ENCODE results near the gene ATG9B.
"Not testable (repeated sequence)": the region's sequence is repeated elsewhere in the genome, so short reads cannot be mapped to it uniquely, and the experiment has no call there.

ATG9B gene

DNA sequence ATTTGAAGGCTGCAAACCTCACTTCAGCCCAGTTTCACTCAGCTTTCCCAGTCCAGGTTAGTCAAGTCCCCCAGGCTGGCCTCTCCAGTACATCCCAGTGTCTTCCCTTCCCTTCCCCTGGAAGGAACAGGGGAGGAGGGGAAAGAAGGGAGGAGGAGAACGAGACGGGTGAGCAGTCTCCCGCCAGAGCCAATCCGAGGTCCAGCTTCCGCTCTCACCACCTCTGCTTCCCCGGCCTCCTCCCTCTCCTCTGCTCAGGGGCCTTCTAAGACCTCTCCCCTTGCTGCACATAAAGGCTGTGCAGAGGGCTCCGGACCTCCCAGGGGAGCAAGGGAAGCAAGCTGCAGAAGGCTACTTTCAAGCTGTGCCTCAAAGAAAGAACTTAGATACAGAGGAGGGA, 4.1 kb downstream of the ATG9B start:
- H3K27me3 Mint-ChIP-seq = peaks cover 81% of the 10 kb centered on the region
- H3K27ac Mint-ChIP-seq = no peak overlapping the region
- no peaks in the 10 kb centered on the region for H3K9me3 Mint-ChIP-seq
- intact Hi-C loops (cut with micrococcal nuclease) = no loop called here
- no peak overlapping the region for H3K4me3 Mint-ChIP-seq
- no peaks in the 10 kb centered on the region for H3K36me3 Mint-ChIP-seq (ENCODE audit: low read depth)
- peaks cover 27% of the 10 kb centered on the region for H3K4me1 Mint-ChIP-seq (ENCODE audit: low read depth)

DNA sequence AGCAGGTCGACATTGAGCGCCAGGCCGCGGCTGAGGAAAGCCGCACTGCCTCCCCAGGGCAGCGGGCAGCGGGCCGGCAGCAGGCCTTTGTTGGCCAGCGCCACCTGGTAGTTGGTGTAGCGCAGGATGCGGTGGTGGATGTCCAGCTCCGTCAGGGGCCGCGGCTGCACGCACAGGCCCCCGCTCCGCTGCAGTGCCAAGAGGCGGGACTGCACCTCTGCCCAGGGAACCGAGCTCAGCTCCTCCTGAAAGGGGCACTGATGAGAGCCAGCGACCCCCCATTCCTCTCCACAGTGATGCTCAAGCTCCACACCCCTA, 5.2 kb downstream of the ATG9B start:
- Mint-ChIP-seq H3K36me3 (ENCODE audit: low read depth) (no peaks in the 10 kb centered on the region), H3K27ac (no peak overlapping the region), H3K4me3 (no peak overlapping the region), H3K4me1 (ENCODE audit: low read depth) (peaks cover 36% of the 10 kb centered on the region), H3K9me3 (no peaks in the 10 kb centered on the region), H3K27me3 (peaks cover 85% of the 10 kb centered on the region)
- intact Hi-C loops (cut with micrococcal nuclease) = no loop called here

DNA sequence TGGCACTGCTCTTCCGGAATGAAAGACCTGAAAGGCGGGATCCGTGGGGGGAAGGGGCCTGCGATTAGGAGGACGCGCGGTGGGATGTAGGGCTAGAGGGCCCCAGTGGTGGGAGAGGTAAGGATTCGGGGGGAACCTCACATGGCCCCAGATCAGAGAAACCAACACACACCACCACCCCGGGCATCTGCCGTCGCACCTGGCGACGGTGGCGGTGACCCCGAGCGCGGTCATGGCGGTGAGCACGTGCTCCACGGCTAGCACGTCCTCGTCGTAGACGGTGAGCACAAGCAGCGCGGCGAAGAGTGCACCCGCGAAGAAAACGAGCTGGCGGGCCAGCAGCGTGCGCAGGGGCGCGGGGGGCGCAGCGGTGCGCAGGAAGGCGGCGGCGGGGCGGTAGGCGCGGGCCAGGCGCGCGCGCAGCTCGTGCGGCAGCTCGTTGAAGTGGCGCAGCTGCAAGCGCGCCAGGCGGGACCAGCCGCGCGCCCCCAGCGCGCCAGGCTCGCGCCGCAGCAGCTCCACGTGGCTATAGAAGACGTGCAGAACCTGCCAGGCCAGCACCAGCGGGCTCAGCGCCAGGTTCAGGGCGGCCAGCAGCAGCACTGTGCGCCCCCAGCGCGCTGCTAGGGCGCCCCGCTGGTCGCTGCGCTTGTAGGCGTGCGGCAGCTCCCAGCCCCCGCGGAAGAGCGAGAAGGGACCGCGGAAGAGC, 5.7 kb downstream of the ATG9B start:
- H3K9me3 Mint-ChIP-seq = no peaks in the 10 kb centered on the region
- peaks cover 86% of the 10 kb centered on the region for H3K27me3 Mint-ChIP-seq
- intact Hi-C loops (cut with micrococcal nuclease) = no loop called here
- H3K4me3 Mint-ChIP-seq = peak overlapping the region; percentile 65
- H3K4me1 Mint-ChIP-seq (ENCODE audit: low read depth) = peaks cover 41% of the 10 kb centered on the region
- H3K27ac Mint-ChIP-seq = peak overlapping the region; percentile 50
- no peaks in the 10 kb centered on the region for H3K36me3 Mint-ChIP-seq (ENCODE audit: low read depth)

DNA sequence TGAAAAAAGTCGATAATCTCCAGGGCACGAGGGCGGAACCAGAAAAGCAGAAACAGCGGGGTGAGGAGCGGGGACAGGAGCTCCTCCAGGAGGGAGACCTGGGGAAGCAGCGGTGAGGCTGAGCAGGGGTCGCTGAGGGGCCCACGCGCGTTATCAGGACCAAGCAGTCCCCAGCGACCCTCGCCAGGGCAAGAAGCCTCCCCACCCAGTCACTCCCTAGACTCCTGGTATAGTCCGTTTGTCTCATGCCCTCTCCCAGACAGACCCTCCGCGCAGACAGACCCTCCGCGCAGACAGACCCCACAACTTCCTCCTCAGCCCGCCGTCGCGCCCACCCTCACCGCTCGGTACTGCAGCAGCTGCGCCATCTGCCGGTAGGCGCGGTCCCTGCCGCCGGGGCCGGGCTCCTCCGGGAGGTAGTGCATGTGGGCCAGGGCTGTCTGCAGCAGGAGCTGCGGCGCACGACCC, 6.3 kb downstream of the ATG9B start:
- Mint-ChIP-seq H3K27me3 (peaks cover 85% of the 10 kb centered on the region), H3K27ac (peak overlapping the region; percentile 50), H3K4me1 (ENCODE audit: low read depth) (peaks cover 42% of the 10 kb centered on the region), H3K36me3 (ENCODE audit: low read depth) (no peaks in the 10 kb centered on the region), H3K4me3 (peak overlapping the region; percentile 65), H3K9me3 (no peaks in the 10 kb centered on the region)
- intact Hi-C loops (cut with micrococcal nuclease) = no loop called here

DNA sequence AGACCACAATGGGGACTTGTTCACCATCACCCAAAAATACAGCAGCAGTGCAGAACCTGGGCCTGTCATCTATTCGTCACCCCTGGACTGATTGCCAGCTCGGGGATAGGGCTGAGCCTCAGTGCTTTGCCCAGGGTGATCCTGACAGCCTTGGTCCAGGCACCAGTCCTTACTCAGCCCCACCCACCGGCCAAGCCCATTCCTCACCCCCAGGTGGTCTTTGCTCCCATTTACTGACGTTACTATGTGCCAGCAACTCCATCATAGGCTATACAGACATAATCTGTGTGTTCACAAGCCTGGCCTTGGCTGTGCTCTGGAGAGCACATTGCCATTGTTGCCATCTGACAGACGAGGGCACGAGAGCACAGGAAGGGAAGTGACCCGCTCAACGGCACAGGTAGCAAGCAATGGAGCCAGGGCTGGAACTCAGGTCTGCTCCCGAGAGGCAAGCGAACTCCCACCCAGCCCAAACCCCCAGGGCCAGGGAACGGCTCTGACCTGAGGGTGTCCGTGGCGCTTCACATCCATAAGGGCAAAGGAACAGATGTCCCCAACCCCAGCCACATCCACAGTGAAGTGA, 6.8 kb downstream of the ATG9B start:
- peak overlapping the region; percentile 50 for H3K27ac Mint-ChIP-seq
- no peaks in the 10 kb centered on the region for H3K9me3 Mint-ChIP-seq
- H3K4me1 Mint-ChIP-seq (ENCODE audit: low read depth) = peaks cover 46% of the 10 kb centered on the region
- H3K27me3 Mint-ChIP-seq = peaks cover 89% of the 10 kb centered on the region
- intact Hi-C loops (cut with micrococcal nuclease) = no loop called here
- H3K4me3 Mint-ChIP-seq = peak overlapping the region; percentile 65
- H3K36me3 Mint-ChIP-seq (ENCODE audit: low read depth) = no peaks in the 10 kb centered on the region

DNA sequence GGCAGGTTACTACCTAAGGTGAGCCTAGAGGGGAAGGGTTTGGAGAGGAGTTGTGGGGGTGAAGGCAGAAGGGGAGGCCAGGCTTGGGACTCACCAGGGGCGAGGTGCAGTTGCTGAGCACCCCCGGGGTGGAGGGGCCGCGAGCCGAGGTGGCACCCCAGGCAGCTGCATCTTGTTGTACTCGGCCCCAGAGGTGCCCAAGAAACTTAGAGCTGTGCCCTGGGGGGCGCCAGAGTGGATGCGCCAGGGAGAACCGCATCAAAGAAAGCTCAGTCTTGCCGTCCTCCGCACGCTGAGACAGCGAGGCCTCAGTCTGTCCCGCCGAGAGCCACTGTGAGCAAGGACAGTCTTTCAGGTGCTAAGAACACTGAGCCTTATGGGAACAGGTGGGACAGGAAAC, 7.4 kb downstream of the ATG9B start:
- H3K27me3 Mint-ChIP-seq = peaks cover 94% of the 10 kb centered on the region
- no peaks in the 10 kb centered on the region for H3K36me3 Mint-ChIP-seq (ENCODE audit: low read depth)
- H3K9me3 Mint-ChIP-seq = no peaks in the 10 kb centered on the region
- intact Hi-C loops (cut with micrococcal nuclease) = no loop called here
- peaks cover 51% of the 10 kb centered on the region for H3K4me1 Mint-ChIP-seq (ENCODE audit: low read depth)
- no peak overlapping the region for H3K4me3 Mint-ChIP-seq
- no peak overlapping the region for H3K27ac Mint-ChIP-seq

DNA sequence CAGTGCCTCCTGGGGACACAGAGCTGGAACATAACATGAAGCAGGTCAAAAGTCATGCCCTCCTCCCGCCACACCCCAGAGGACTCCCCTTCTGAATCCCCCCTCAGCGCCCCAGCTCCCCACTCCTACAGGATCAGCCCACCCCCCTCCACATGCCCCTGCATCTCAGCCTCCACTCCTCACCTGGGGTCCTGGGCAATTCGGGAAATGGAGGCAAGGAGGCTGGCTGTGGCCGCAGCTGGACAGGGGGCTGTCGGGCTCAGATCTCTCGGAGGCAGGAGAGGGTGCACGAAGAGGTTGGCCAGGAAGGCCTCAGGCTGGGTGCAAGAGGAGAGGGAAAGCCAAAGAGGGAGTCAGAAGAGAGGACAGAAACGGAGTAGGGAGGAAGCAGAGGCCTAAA, 7.8 kb downstream of the ATG9B start:
- intact Hi-C loops (cut with micrococcal nuclease) = no loop called here
- H3K9me3 Mint-ChIP-seq = no peaks in the 10 kb centered on the region
- H3K27me3 Mint-ChIP-seq = peaks cover 94% of the 10 kb centered on the region
- no peak overlapping the region for H3K4me3 Mint-ChIP-seq
- H3K27ac Mint-ChIP-seq = no peak overlapping the region
- no peaks in the 10 kb centered on the region for H3K36me3 Mint-ChIP-seq (ENCODE audit: low read depth)
- peaks cover 51% of the 10 kb centered on the region for H3K4me1 Mint-ChIP-seq (ENCODE audit: low read depth)

DNA sequence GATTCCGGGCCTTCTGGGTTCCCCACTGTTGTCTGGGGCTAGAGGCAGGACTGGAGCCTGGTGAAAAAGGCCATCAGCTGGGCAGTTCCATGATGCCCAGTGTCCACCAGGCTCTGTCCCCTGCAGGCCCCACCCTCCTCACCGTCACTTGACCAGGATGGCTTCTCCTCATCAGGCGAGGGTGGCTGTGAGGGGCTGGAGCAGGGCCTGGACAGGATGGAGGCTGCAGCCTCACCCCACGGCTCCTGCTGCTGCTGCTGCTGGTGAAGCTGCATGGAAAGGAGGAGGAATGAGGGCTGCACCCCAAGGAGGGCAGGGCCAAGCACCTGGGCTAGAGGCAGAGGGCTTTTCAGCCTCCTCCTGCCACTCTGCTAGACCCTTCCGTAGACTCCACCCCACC, 8.3 kb downstream of the ATG9B start:
- Mint-ChIP-seq H3K27me3 (peaks cover 91% of the 10 kb centered on the region), H3K9me3 (no peaks in the 10 kb centered on the region), H3K36me3 (ENCODE audit: low read depth) (no peaks in the 10 kb centered on the region), H3K4me1 (ENCODE audit: low read depth) (peaks cover 54% of the 10 kb centered on the region), H3K4me3 (no peak overlapping the region), H3K27ac (no peak overlapping the region)
- intact Hi-C loops (cut with micrococcal nuclease) = no loop called here

DNA sequence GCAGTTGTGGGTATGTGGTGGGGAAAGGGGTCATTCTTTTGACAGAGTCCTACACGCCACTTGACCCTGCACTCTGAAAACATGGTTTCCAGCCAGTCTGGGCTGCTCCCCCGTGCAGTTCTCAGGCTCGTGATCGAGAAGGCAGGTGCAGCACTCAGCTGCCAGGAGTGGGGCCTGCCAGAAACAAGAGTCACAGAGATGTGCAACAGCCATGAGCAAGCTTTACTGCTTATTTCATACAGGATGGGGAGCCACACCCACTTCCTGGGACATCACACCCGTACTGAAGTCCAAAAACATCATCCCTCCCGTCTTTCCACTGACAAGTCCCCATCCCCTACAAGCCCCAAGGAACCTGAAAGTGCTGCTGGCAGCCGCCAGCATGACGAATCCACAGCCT, 9.3 kb downstream of the ATG9B start:
- Mint-ChIP-seq H3K27me3 (peaks cover 91% of the 10 kb centered on the region), H3K27ac (no peak overlapping the region), H3K4me1 (ENCODE audit: low read depth) (peaks cover 64% of the 10 kb centered on the region), H3K9me3 (no peaks in the 10 kb centered on the region), H3K4me3 (no peak overlapping the region), H3K36me3 (ENCODE audit: low read depth) (no peaks in the 10 kb centered on the region)
- intact Hi-C loops (cut with micrococcal nuclease) = no loop called here

DNA sequence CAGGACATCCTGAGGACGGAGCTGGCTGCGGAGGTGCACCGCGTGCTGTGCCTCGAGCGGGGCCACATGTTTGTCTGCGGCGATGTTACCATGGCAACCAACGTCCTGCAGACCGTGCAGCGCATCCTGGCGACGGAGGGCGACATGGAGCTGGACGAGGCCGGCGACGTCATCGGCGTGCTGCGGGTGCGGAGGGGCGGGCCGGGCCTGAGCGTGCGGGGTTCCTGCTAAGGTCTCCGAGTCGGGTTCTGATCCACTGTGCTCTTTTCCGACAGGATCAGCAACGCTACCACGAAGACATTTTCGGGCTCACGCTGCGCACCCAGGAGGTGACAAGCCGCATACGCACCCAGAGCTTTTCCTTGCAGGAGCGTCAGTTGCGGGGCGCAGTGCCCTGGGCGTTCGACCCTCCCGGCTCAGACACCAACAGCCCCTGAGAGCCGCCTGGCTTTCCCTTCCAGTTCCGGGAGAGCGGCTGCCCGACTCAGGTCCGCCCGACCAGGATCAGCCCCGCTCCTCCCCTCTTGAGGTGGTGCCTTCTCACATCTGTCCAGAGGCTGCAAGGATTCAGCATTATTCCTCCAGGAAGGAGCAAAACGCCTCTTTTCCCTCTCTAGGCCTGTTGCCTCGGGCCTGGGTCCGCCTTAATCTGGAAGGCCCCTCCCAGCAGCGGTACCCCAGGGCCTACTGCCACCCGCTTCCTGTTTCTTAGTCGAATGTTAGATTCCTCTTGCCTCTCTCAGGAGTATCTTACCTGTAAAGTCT, 10.4 kb downstream of the ATG9B start:
- Mint-ChIP-seq H3K36me3 (ENCODE audit: low read depth) (no peaks in the 10 kb centered on the region), H3K9me3 (no peaks in the 10 kb centered on the region), H3K4me3 (peak overlapping the region; percentile 69), H3K27me3 (peaks cover 90% of the 10 kb centered on the region), H3K27ac (peak overlapping the region; percentile 26), H3K4me1 (ENCODE audit: low read depth) (peaks cover 57% of the 10 kb centered on the region)
- intact Hi-C loops (cut with micrococcal nuclease) = no loop called here

DNA sequence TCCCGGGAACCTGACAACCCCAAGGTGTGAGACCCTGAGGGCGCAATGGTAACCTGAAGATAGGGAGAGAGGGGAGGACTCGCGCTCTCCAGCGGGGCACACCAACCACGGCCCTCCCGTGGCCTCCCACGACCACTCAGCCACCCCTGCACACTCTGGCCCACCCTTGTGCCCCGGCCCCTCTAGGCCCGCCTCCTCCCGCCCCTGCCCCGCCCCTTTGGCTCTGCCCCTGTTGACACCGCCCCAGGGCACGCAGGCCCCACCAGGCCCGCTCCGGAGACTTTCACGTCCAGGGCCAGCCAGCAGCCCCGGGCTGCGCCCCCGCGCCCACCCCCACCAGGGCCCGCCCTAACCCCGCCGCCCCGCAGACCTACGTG, 10.9 kb downstream of the ATG9B start:
- Mint-ChIP-seq H3K36me3 (ENCODE audit: low read depth) (no peaks in the 10 kb centered on the region), H3K9me3 (no peaks in the 10 kb centered on the region), H3K4me3 (peak overlapping the region; percentile 69), H3K27ac (no peak overlapping the region), H3K27me3 (peaks cover 90% of the 10 kb centered on the region), H3K4me1 (ENCODE audit: low read depth) (peaks cover 51% of the 10 kb centered on the region)
- intact Hi-C loops (cut with micrococcal nuclease) = no loop called here

DNA sequence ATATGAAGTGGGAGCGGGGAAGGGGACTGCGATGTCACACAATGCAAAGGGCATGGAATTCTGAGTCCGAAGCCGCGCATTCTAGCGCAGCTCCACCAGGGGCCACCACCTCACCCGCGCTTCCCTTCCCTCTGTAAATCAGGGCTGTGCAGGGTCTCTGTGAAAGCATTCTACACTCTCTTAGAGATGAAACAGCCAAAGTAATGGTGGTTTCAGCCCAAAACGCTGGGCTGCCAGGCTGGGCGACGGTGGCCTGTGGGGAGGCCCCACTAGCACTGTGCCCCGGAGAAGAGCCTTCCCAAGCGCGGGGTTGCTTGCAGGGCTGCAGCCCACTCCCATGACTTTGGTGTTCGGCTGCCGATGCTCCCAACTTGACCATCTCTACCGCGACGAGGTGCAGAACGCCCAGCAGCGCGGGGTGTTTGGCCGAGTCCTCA, 11.4 kb downstream of the ATG9B start:
- Mint-ChIP-seq H3K36me3 (ENCODE audit: low read depth) (no peaks in the 10 kb centered on the region), H3K4me3 (no peak overlapping the region), H3K27me3 (peaks cover 90% of the 10 kb centered on the region), H3K4me1 (ENCODE audit: low read depth) (peaks cover 50% of the 10 kb centered on the region), H3K9me3 (no peaks in the 10 kb centered on the region), H3K27ac (no peak overlapping the region)
- intact Hi-C loops (cut with micrococcal nuclease) = no loop called here

DNA sequence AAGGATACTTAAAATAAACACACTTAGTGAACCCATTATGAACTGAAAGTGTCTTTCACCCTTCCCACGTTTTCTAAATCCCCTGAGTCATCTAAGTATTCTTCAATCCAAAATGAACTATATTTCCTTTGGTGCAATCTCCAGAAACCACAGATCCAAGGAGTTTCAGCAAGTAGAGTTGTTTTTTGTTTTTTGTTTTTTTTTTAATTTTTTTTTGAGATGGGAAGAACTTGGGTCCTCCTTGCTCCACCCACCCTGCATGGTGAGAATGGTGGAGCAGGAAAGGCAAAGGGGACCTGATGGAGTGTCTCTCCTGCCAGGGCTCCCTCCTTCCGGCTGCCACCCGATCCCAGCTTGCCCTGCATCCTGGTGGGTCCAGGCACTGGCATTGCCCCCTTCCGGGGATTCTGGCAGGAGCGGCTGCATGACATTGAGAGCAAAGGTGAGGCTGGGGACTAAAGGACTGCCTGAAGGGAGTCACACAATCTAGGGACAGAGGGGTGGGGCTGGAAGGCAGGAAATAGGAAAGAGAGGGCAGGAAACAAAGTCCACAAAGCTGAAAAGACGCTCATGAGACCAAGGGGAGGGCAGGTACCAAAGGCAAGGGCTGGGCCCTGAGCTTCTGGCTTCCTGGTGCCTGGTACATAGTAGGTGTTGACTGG, 12.1 kb downstream of the ATG9B start:
- intact Hi-C loops (cut with micrococcal nuclease) = no loop called here
- Mint-ChIP-seq H3K27me3 (peaks cover 90% of the 10 kb centered on the region), H3K27ac (peak overlapping the region; percentile 37), H3K36me3 (ENCODE audit: low read depth) (no peaks in the 10 kb centered on the region), H3K4me3 (no peak overlapping the region), H3K4me1 (ENCODE audit: low read depth) (peaks cover 50% of the 10 kb centered on the region), H3K9me3 (no peaks in the 10 kb centered on the region)

DNA sequence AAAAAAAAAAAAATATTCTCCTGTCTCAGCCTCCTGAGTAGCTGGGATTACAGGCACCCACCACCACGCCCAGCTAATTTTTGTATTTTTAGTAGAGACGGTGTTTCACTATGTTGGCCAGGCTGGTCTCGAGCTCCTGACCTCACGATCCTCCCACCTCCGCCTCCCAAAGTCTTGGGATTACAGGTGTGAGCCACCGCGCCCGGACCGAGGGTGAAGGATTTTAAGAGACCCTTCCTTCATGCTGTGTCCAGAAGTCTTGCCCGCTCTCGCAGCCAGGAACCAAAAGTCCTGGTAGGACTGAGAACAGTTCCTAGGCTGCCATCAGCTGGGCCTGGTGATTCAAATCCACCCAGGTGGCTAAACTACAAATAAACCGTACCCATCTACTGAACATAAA, 12.7 kb downstream of the ATG9B start:
- Mint-ChIP-seq H3K27me3 (peaks cover 89% of the 10 kb centered on the region), H3K27ac (peak overlapping the region; percentile 37), H3K4me1 (ENCODE audit: low read depth) (peaks cover 50% of the 10 kb centered on the region)
- intact Hi-C loops (cut with micrococcal nuclease); H3K4me3 Mint-ChIP-seq; H3K36me3 Mint-ChIP-seq (ENCODE audit: low read depth); H3K9me3 Mint-ChIP-seq: not testable (repeated sequence)
